Natural killer cell treated with Interleukin-12 subunit alpha and Interleukin-12 subunit beta and Interleukin-15 and Interleukin-18, amount 100 ng/mL, for 72 hours (primary cell): ENCODE data around the gene SIN3A. TPM values are rescaled to one million over a fixed set of nuclear protein-coding genes. Genes with fewer than 3 reads are reported as not detected.
"Not testable (repeated sequence)": the region's sequence is repeated elsewhere in the genome, so short reads cannot be mapped to it uniquely, and the experiment has no call there.

ENCODE experiments used
- ATAC-seq, 2 donors: fragments of 150-1000 bp; cut with Tn5 transposase in 1 of 2; sonication (Bioruptor Pico), chemical (Tn5 transposase) in 1 of 2; 2 replicates each; pipeline ENCODE4 v1.10.0; 2021
- DNase-seq: peaks from one replicate; pipeline ENCODE4 v3.0.0; 2022; ENCODE audit warnings: low spot score
- H3K27ac Mint-ChIP-seq, 2 donors: 1 replicate in 1 of 2; 2 replicates in 1 of 2; pipeline ENCODE4 v1.8.0; 2022; ENCODE audit warnings: mixed read lengths in 2 of 2, mild to moderate bottlenecking in 1 of 2, moderate library complexity in 1 of 2
- H3K27me3 Mint-ChIP-seq, 2 donors: 1 replicate in 1 of 2; 2 replicates in 1 of 2; pipeline ENCODE4 v1.8.0; 2022; ENCODE audit warnings: mixed read lengths in 2 of 2
- H3K36me3 Mint-ChIP-seq: one replicate; pipeline ENCODE4 v1.8.0; 2022; ENCODE audit warnings: mixed read lengths
- H3K4me1 Mint-ChIP-seq, 2 donors: 1 replicate in 1 of 2; 2 replicates in 1 of 2; pipeline ENCODE4 v1.8.0; 2022; ENCODE audit warnings: low read depth in 2 of 2, mixed read lengths in 2 of 2, mild to moderate bottlenecking in 1 of 2
- H3K4me3 Mint-ChIP-seq: one replicate; pipeline ENCODE4 v1.8.0; 2022; ENCODE audit warnings: mixed read lengths
- H3K9me3 Mint-ChIP-seq: 2 replicates; pipeline ENCODE4 v1.8.0; 2022; ENCODE audit warnings: mixed read lengths
- total RNA-seq, 2 donors: library from RNA; stranded (reverse); gene quantifications; one replicate each; pipeline ENCODE4 v1.2.3, GENCODE V29; 2022

Gene SIN3A
- total RNA-seq = 100 to 1,000 TPM in 1 of 2 donors, 10 to 100 TPM in 1; 93.5 to 103 TPM

GRCh38 chr15:75451674-75452363 lies at the start of gene SIN3A:
Gene SIN3A, minus strand, starts transcription at chr15:75451690. Its CDS starts 21,315 bp downstream, at chr15:75430375.
- Mint-ChIP-seq H3K4me3 (peak within 1 kb of the TSS; percentile 98), H3K27ac (peak within 1 kb of the TSS; percentile 91 to 97), H3K9me3 (no peaks in the 10 kb centered on the region), H3K27me3 (no peaks in the 10 kb centered on the region), H3K4me1 (peaks cover 38 to 47% of the 10 kb centered on the region in 2 donors), H3K36me3 (no peaks in the 10 kb centered on the region)
- ATAC-seq (peak; percentile 73 to 79), DNase-seq (peak; percentile 99)

GRCh38 chr15:75493732-75494131 lies 42.2 kb upstream of the SIN3A start:
- Mint-ChIP-seq H3K36me3 (peaks cover 11% of the 10 kb centered on the region), H3K4me3 (no peak overlapping the region), H3K4me1 (no peaks in the 10 kb centered on the region), H3K9me3 (no peaks in the 10 kb centered on the region), H3K27me3 (no peaks in the 10 kb centered on the region), H3K27ac (no peak overlapping the region)
- DNase-seq = no peak
- no peak for ATAC-seq

- ATAC-seq (no peak), DNase-seq (no peak)
- no peaks in the 10 kb centered on the region for H3K9me3 Mint-ChIP-seq
- H3K36me3 Mint-ChIP-seq = no peaks in the 10 kb centered on the region
- H3K4me1 Mint-ChIP-seq = peaks cover 4 to 13% of the 10 kb centered on the region in 2 donors
- no peaks in the 10 kb centered on the region for H3K27me3 Mint-ChIP-seq
- H3K4me3 Mint-ChIP-seq = no peak overlapping the region
- H3K27ac Mint-ChIP-seq = no peak overlapping the region
Measured at GRCh38 chr15:75483961-75484360, 32.5 kb upstream of the SIN3A start.

- peaks cover 4 to 13% of the 10 kb centered on the region in 2 donors for H3K4me1 Mint-ChIP-seq
- H3K36me3 Mint-ChIP-seq, DNase-seq, H3K4me3 Mint-ChIP-seq, H3K27ac Mint-ChIP-seq, H3K27me3 Mint-ChIP-seq, ATAC-seq, H3K9me3 Mint-ChIP-seq: not testable (repeated sequence)
Measured at GRCh38 chr15:75483556-75483955, 32.1 kb upstream of the SIN3A start.

GRCh38 chr15:75483106-75483505 lies 31.6 kb upstream of the SIN3A start:
- no peak overlapping the region for H3K27ac Mint-ChIP-seq
- H3K4me1 Mint-ChIP-seq = peaks cover 4 to 13% of the 10 kb centered on the region in 2 donors
- no peak overlapping the region for H3K4me3 Mint-ChIP-seq
- no peak for DNase-seq
- no peak for ATAC-seq
- no peaks in the 10 kb centered on the region for H3K9me3 Mint-ChIP-seq
- no peaks in the 10 kb centered on the region for H3K36me3 Mint-ChIP-seq
- no peaks in the 10 kb centered on the region for H3K27me3 Mint-ChIP-seq

GRCh38 chr15:75480463-75480862 lies 29.0 kb upstream of the SIN3A start:
- H3K27me3 Mint-ChIP-seq, DNase-seq, H3K9me3 Mint-ChIP-seq, H3K36me3 Mint-ChIP-seq, H3K27ac Mint-ChIP-seq, H3K4me3 Mint-ChIP-seq, ATAC-seq: not testable (repeated sequence)
- peaks cover 4 to 13% of the 10 kb centered on the region in 2 donors for H3K4me1 Mint-ChIP-seq

GRCh38 chr15:75479670-75480069 lies 28.2 kb upstream of the SIN3A start:
- DNase-seq (no peak), ATAC-seq (no peak)
- H3K4me3 Mint-ChIP-seq = no peak overlapping the region
- peaks cover 4% of the 10 kb centered on the region for H3K36me3 Mint-ChIP-seq
- H3K27me3 Mint-ChIP-seq = no peaks in the 10 kb centered on the region
- no peak overlapping the region for H3K27ac Mint-ChIP-seq
- no peaks in the 10 kb centered on the region for H3K9me3 Mint-ChIP-seq
- peaks cover 4 to 13% of the 10 kb centered on the region in 2 donors for H3K4me1 Mint-ChIP-seq

- H3K27ac Mint-ChIP-seq, ATAC-seq, H3K9me3 Mint-ChIP-seq, H3K4me1 Mint-ChIP-seq, H3K4me3 Mint-ChIP-seq, H3K27me3 Mint-ChIP-seq, DNase-seq, H3K36me3 Mint-ChIP-seq: not testable (repeated sequence)
Measured at GRCh38 chr15:75477094-75477493, 25.6 kb upstream of the SIN3A start.

GRCh38 chr15:75468913-75469598 lies 17.6 kb upstream of the SIN3A start:
- ATAC-seq (no peak), DNase-seq (no peak)
- Mint-ChIP-seq H3K4me1 (peaks cover 0 to 5% of the 10 kb centered on the region in 2 donors), H3K27ac (no peak overlapping the region), H3K27me3 (no peaks in the 10 kb centered on the region), H3K36me3 (peaks cover 26% of the 10 kb centered on the region), H3K9me3 (no peaks in the 10 kb centered on the region), H3K4me3 (no peak overlapping the region)

- H3K27me3 Mint-ChIP-seq = no peaks in the 10 kb centered on the region
- H3K36me3 Mint-ChIP-seq = peaks cover 4% of the 10 kb centered on the region
- peaks cover 7% of the 10 kb centered on the region in 2 donors for H3K4me1 Mint-ChIP-seq
- H3K9me3 Mint-ChIP-seq = no peaks in the 10 kb centered on the region
- ATAC-seq = no peak
- H3K4me3 Mint-ChIP-seq = no peak overlapping the region
- H3K27ac Mint-ChIP-seq = no peak overlapping the region
- DNase-seq = no peak
Measured at GRCh38 chr15:75460646-75461045, 9.2 kb upstream of the SIN3A start.

GRCh38 chr15:75459581-75459980 lies 8.1 kb upstream of the SIN3A start:
- Mint-ChIP-seq H3K4me3 (no peak overlapping the region), H3K27me3 (no peaks in the 10 kb centered on the region), H3K4me1 (peaks cover 7% of the 10 kb centered on the region in 2 donors), H3K27ac (no peak overlapping the region), H3K9me3 (no peaks in the 10 kb centered on the region), H3K36me3 (no peaks in the 10 kb centered on the region)
- ATAC-seq (no peak), DNase-seq (no peak)

- H3K4me3 Mint-ChIP-seq = peak overlapping the region; percentile 98
- no peak for ATAC-seq
Measured at GRCh38 chr15:75456710-75457109, 5.2 kb upstream of the SIN3A start.

GRCh38 chr15:75455982-75456531 lies 4.6 kb upstream of the SIN3A start:
- Mint-ChIP-seq H3K4me3 (peak overlapping the region; percentile 98), H3K9me3 (no peaks in the 10 kb centered on the region), H3K36me3 (no peaks in the 10 kb centered on the region), H3K27ac (peak overlapping the region; percentile 70 to 87), H3K4me1 (peaks cover 23 to 25% of the 10 kb centered on the region in 2 donors), H3K27me3 (no peaks in the 10 kb centered on the region)
- peak; percentile 79 for DNase-seq
- no peak for ATAC-seq

More at GRCh38 chr15:75456710-75457109, 5.2 kb upstream of the SIN3A start:
- Mint-ChIP-seq H3K4me1 (peaks cover 23 to 25% of the 10 kb centered on the region in 2 donors), H3K27ac (peak overlapping the region; percentile 70 to 87), H3K27me3 (no peaks in the 10 kb centered on the region), H3K9me3 (no peaks in the 10 kb centered on the region), H3K36me3 (no peaks in the 10 kb centered on the region)
- DNase-seq = peak; percentile 10

- H3K27ac Mint-ChIP-seq = peak overlapping the region; percentile 70 to 87
- DNase-seq = peak; percentile 89
- no peaks in the 10 kb centered on the region for H3K9me3 Mint-ChIP-seq
- no peaks in the 10 kb centered on the region for H3K36me3 Mint-ChIP-seq
- peaks cover 24 to 25% of the 10 kb centered on the region in 2 donors for H3K4me1 Mint-ChIP-seq
- peak overlapping the region; percentile 98 for H3K4me3 Mint-ChIP-seq
- H3K27me3 Mint-ChIP-seq = no peaks in the 10 kb centered on the region
- ATAC-seq = no peak
Measured at GRCh38 chr15:75455424-75455981, 4.0 kb upstream of the SIN3A start.
